Effector CD8-positive, alpha-beta T cell (primary cell): ENCODE data around the gene FOXP2.

Experiments used
- DNase-seq: peaks from one replicate; lab custom pipeline; 2025; lab: John Stamatoyannopoulos, UW

FOXP2 gene

GRCh38 chr7:114715907-114716306 is 301.3 kb downstream of the FOXP2 start:
- no peak for DNase-seq

GRCh38 chr7:114718861-114719260 is 304.2 kb downstream of the FOXP2 start:
- no peak for DNase-seq

- no peak for DNase-seq
Observed at GRCh38 chr7:114720725-114721124, 306.1 kb downstream of the FOXP2 start.

GRCh38 chr7:114722562-114722961 is 307.9 kb downstream of the FOXP2 start:
- no peak for DNase-seq

GRCh38 chr7:114723308-114723707 is 308.7 kb downstream of the FOXP2 start:
- DNase-seq = no peak

- DNase-seq = no peak
Observed at GRCh38 chr7:114740095-114740494, 325.5 kb downstream of the FOXP2 start.

- DNase-seq = no peak
Observed at GRCh38 chr7:114740941-114741340, 326.3 kb downstream of the FOXP2 start.

GRCh38 chr7:114741911-114742310 is 327.3 kb downstream of the FOXP2 start:
- no peak for DNase-seq
